HG03280 (cell line): ENCODE results near the gene SIGLEC10.
"Not testable (repeated sequence)": the region's sequence is repeated elsewhere in the genome, so short reads cannot be mapped to it uniquely, and the experiment has no call there.

ENCODE experiments used
- ATAC-seq: cut with Tn5 transposase; IDR thresholded peaks from one replicate; pipeline ENCODE4 v1.9.1; 2021; ENCODE audit warnings: mild to moderate bottlenecking, moderate library complexity; ENCODE audit not compliant: unreplicated experiment

The SIGLEC10 gene

GRCh38 chr19:51417107-51417809 lies at the start of gene SIGLEC10:
TSS of gene SIGLEC10 (minus strand) at chr19:51417642. CDS start at chr19:51417581, 61 bp downstream.
- peak; percentile 62 for ATAC-seq

GRCh38 chr19:51466723-51467122 lies 49.3 kb upstream of the SIGLEC10 start:
- no peak for ATAC-seq

- ATAC-seq, result not testable (repeated sequence)
These were observed 46.6 kb upstream of the SIGLEC10 start for GRCh38 chr19:51463976-51464581.

- no peak for ATAC-seq
These were observed 45.2 kb upstream of the SIGLEC10 start for GRCh38 chr19:51462681-51463080.

GRCh38 chr19:51462276-51462675 lies 44.8 kb upstream of the SIGLEC10 start:
- ATAC-seq, result no peak

- no peak for ATAC-seq
These were observed 44.3 kb upstream of the SIGLEC10 start for GRCh38 chr19:51461723-51462161.

- no peak for ATAC-seq
These were observed 42.9 kb upstream of the SIGLEC10 start for GRCh38 chr19:51460164-51460992.

GRCh38 chr19:51458899-51459505 lies 41.6 kb upstream of the SIGLEC10 start:
- ATAC-seq, result no peak

- ATAC-seq, result no peak
These were observed 40.7 kb upstream of the SIGLEC10 start, which contains the start of gene SIGLEC8 for GRCh38 chr19:51458051-51458645. TSS of gene SIGLEC8 (minus strand) at chr19:51458454. CDS start at chr19:51458387, 67 bp downstream.

- no peak for ATAC-seq
These were observed 40.0 kb upstream of the SIGLEC10 start for GRCh38 chr19:51457351-51458013.

- ATAC-seq, result no peak
These were observed 39.3 kb upstream of the SIGLEC10 start for GRCh38 chr19:51456541-51457290.

GRCh38 chr19:51450730-51451307 lies 33.4 kb upstream of the SIGLEC10 start:
- no peak for ATAC-seq

GRCh38 chr19:51448411-51449016 lies 31.1 kb upstream of the SIGLEC10 start:
- ATAC-seq, result no peak

- ATAC-seq, result no peak
These were observed 30.6 kb upstream of the SIGLEC10 start for GRCh38 chr19:51448011-51448410.

- not testable (repeated sequence) for ATAC-seq
These were observed 30.1 kb upstream of the SIGLEC10 start for GRCh38 chr19:51447510-51447909.

GRCh38 chr19:51441410-51442390 lies 24.3 kb upstream of the SIGLEC10 start:
- peak; percentile 92 for ATAC-seq

GRCh38 chr19:51440846-51441409 lies 23.5 kb upstream of the SIGLEC10 start:
- ATAC-seq, result no peak
